CD4-positive, alpha-beta T cell treated with Interleukin-4 for 1 hour (primary cell): ENCODE results near the gene MTSS2.
A peak's percentile ranks its signal among the peaks of the same experiment; 100 is the strongest.

Source experiments
- DNase-seq, 2 donors: peaks; one replicate each; pipeline ENCODE4 v3.0.0-alpha.2; 2020 to 2022

Gene MTSS2

DNA sequence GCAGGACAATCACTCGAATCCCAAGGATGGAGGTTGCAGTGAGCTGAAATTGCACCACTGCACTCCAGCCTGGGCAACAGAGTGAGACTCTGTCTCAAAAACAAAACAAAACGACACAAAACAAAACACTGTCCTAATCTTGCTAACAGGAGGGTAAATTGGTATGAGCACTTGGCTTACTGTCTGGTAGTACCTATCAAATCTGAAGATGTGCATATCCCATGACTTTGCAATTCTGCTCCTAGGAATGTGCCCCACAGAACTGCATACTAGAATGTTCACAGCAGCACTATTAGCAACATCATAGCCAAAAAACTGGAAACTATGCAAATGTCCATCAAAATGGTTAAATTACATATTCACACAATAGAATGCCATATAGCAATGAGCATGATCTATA, 15.7 kb downstream of the MTSS2 start:
- no peak for DNase-seq

DNA sequence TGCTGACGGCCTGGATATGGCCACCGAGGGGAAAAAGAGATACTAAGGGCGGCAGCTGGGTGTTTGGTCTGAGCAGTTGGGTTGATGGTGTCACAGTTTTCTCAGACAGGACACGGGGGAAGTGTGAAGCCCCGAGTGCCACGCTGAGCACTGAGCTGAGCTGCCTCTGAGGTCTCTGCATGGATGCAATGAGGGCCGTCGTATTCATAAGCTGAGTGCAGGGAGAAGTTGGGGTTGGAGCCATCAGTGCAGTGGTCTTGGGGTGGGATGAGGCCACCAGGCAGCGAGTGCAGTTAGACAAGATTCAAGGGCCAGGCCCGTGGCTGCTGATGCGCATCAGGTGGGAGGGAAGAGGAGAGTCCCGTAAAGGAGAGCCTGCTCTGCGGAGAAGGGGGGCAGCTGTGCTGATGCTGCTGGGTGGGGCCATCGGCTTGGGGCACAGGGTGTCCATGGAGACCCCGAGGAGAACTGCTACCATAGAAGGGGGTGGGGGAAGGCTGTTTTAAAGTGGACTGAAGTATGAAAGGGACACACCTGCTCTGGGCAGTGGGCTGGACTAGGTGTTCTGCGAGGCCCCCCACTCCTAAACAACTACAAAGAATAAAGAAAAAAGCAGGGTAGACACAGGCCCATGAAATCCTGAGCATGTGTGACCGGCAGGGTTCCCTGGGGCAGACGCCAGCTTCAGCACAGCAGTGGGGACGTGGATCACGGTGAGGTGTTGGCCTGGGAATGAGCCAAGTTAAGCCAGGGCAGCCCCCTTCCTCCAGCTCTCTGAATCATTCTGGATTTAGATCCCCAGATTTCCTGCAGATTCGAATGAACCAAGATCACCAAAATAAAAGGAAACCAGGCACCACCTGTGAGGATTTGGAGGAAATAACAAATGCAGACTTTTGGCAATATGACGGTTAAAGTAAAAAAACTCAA, 19.8 kb downstream of the MTSS2 start:
- no peak for DNase-seq

DNA sequence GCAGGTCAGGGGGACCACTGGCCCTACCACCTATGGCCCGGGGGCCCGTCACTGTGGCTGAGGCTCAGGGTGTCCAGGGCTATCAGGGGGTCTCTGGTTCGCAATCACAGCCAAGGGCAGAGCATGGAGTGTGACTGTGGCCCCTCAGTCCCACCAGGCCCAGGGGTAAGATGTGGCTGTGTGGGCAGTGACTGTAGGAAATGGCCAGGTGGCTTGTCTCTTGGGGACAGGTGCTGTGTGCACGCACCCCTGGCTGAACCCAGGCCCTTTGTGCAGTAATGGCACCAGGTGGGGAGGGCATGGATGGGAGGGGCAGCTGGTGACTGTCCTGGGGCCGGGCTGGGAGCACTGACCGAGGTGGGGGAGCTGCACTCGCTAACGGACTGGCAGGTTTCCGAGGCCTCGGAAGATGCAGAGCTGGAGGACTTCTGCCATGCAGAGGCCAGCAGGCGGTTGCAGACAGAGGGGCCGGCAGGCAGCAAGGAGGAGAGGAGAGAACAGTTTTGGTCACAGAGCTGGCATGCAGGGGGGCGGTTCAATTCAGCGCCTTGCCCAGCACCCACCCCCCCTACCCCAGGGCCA, 20.6 kb downstream of the MTSS2 start:
- no peak for DNase-seq

DNA sequence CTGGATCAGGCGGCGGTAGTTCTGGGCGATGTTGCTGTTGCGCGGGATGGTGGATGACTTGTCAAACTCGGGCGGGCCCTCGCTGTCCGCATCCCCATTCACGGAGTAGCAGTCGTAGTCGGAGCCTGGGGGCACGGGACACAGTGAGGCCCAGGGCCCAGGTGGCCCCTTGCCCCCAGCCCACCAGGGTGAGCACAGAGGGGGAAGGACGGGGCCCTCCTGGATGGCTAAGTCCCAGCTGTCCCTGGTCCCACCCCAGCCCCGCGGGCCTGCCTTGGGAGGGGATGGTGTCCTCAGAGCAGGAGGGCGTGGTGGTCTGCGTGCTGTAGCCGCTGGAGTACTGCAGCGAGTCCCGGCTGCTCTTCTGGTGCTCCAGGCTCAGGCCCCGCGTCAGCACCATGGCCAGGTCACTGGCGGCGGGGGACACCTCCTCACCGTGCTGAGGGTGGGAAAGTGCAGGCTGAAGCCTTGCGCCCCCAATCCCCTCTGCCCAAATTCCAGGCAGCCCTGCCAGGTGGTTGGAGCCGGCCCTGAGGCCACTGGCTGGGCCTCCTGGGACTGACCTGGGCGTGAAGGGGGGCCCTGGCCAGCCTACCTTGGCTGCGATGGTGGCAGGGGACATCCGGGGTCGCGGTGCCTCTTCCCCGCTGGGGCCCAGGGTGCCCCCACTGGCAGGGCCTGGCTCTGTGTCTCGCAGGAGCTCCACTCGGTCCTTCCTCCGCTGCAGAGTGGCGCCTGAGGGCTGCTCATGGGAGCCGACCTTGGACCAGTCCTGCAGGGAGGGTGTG, 21.3 kb downstream of the MTSS2 start:
- no peak for DNase-seq

DNA sequence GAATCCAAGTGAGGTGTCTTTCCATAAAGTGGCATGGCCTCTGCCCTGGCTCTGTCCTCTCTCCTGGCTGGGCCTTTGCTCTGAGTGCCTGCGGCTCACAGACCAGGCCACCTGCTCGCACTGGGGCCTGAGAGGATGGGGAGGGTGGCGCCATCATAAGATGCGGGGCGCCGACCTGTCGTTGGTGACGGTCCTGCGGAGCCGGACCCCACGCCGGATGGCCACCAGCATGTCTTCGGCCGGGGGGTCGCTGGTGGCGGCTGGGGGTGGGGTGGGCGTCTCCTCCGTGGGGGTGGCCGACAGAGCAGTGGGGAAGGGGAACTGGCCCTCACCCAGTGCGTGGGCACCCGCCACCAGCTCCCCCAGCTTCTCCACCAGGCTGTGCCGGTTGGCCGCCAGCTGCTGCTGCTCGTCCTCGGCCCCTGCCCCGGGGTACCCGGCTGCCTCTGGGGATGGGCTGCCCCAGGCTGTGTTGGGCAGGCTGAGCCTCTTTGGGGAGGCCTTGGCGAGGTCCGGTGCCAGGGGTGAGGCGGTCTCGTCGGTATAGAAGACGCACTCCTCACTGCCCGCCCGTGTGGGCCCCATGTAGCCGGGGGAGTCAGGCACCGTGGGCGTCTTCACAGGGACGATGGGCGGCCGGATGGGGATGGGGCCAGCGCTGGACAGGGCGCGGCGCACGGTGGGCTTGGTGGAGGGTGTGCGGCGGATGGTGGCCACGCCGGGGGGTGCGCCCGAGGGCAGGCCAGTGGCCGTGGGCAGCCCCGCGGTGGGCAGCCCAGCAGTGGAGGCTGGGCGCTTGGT, 22.1 kb downstream of the MTSS2 start:
- no peak for DNase-seq

DNA sequence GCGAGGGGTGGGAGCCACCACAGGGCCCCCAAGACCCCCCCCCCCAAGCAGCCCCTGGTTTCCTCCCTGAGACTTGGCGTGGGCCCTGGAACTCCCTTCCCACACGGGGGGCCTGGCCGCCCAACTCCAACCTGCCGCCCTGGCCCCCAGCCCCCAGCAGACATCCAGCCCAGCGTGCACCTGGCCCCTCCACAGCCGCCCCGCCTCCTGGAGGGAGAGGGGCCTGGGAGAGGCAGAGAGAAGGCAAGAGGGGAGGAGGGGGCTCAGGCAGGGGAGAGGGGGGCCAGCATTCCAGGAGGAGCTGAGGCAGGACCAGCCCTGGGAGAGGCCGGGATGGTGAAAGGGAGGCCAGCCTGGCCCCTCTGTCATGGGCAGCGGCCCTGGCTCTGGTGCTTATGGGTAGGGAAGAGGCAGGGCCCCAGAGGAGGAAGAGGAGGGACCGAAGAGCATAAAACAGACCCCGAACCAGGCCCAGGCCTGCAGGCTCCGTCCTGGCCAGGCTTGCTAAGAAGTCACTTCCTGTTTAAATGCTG, 22.8 kb downstream of the MTSS2 start:
- no peak for DNase-seq

DNA sequence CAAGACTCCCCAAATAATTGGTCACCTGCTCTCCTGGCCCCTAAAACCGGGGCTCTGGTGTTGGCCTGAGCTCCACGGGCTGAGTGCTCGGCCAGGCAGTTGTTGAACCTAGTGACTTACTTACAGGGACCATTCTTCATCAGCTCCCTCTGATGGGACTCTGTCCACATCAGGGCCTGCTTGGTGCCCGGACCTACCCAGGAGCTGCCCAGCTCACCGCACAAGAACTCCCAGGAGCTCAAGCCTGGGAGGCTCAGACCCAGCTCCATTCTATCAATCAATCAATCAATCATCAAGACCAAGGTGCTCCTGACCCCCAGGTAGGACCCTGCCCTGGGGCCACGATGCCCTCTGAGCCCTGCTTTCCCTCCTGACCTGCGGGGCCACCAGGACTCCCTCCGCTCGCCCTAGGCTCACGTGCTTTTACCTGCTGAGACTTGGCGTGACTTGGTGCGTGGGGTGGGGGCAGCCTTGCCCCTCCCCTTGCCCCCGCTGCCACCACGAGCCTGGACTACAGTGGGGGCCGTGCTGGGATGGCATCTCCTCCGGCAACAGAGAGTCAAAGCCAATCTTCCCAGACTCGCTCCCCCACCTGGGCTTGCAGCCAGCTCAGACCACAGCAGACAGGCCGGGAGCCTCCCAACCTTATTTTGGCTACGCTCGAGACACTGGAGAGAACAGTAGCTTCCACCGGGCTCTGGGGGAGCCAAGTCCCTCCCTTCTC, 23.8 kb downstream of the MTSS2 start:
- DNase-seq, result no peak

DNA sequence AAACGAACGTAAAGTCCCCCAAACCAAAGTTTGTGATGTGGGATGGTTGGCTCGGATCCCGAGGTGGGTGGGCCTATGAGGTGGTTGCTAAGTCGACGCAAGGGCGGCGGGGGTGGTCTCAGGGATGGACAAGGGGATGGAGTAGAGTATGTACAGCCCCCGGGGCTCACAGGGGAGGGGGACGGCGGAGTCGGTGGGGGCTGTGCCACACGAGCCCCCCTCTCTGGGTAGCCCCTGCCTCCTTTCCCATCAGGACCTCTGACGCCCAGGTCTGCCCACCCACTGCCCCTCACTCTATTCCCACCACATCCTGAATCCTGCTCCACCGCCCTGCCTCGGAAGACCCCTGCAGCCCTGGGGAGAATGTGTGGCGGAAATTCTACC, 24.3 kb downstream of the MTSS2 start:
- DNase-seq, result no peak

DNA sequence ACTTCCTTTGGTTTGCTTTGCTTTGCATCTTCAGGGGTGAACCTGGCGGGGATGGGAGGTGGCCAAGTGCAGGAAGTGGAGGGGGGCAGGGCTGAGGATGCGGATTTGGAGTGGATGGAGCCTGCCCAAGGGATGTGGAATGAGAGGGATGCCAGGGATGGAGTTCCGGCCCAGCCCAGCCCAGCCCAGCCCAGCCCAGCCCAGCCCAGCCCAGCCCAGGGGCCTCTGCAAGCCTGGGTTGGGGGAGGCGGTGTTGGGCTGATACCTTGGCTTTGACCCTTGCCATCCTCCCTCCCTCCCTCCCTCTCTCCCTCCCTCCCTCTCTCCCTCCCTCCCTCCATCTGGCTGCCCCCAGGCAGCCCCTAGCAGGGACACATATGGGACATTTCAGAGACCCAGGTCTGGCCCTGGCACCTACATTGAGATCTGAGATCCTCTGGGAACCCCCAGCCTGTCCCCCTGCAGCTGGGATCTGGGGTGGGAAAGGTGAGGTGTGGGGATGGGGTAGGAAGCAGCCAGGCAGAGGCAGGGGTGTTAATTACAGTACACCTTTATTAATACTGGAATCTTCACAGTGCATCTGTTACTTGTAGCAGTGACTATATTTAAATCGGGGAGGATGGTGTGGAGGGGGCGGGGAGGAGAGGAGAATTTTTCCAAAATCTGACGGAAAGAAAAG, 25.0 kb downstream of the MTSS2 start:
- no peak for DNase-seq

DNA sequence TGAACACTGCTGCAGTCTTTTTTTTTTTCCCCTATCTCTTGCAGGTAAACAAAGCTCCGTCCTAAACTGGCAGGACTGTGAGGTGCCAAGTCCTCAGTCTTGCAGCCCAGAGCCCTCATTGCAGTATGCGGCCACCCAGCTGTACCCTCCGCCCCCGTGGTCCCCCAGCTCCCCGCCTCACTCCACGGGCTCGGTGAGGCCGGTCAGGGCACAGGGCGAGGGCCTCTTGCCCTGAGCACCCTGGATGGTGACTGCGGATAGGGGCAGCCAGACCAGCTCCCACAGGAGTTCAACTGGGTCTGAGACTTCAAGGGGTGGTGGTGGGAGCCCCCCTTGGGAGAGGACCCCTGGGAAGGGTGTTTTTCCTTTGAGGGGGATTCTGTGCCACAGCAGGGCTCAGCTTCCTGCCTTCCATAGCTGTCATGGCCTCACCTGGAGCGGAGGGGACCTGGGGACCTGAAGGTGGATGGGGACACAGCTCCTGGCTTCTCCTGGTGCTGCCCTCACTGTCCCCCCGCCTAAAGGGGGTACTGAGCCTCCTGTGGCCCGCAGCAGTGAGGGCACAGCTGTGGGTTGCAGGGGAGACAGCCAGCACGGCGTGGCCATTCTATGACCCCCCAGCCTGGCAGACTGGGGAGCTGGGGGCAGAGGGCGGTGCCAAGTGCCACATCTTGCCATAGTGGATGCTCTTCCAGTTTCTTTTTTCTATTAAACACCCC, 25.7 kb downstream of the MTSS2 start:
- DNase-seq, result no peak

DNA sequence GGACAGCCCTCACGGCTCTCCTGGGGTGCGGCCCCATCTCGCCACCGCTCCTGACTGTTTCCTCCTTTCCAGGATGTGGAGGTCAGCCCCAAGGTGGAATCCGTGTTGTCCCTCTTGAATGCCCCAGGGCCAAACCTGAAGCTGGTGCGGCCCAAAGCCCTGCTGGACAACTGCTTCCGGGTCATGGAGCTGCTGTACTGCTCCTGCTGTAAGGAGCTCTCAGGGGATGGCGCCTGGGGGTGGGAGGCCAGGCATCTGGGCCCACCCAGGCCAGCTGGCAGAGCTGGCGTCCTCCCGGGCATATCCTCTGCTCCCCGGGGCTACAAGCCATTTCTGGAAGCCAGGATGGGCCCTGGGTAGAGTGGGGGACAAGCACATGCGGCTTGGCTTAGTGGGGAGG, 26.3 kb downstream of the MTSS2 start:
- no peak for DNase-seq

DNA sequence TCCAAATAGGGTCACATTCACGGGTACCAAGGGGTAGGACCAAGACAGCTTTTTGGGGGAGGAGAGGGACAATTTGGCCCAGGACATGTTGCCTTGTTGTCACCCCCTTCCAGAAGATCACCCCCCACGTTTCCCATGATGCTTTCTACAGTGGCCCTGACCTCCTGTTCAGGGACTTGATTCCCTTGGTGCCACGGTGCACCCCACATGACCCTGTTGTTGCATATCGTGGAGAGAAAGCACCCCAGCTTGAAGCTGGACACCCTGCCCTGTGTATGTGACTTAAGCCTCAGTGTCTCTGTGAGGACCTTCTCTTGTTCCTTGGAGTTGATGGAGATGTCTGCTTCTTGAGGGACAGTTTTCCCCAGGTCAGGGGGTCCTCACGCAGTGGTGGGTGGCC, 26.9 kb downstream of the MTSS2 start:
- no peak for DNase-seq

DNA sequence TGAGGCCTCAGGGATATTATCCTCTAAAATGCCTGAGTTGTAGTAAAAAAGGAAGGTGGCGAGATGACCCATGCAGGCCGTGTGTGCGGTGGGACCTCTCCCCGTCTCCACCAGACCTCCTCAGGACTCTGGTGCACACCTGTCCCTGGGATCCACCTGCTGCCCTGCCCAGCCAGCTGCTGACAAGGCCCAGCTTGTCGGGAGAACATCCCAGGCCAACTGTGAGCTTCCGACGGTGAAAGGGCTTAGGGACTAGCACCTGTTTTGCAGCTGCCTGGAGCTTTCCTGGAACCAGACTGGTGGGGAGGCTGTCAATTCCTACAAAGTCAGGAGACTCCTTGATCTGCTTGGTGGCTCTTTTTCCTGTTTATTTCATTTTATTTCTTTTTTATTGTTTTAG, 27.9 kb downstream of the MTSS2 start:
- no peak for DNase-seq

DNA sequence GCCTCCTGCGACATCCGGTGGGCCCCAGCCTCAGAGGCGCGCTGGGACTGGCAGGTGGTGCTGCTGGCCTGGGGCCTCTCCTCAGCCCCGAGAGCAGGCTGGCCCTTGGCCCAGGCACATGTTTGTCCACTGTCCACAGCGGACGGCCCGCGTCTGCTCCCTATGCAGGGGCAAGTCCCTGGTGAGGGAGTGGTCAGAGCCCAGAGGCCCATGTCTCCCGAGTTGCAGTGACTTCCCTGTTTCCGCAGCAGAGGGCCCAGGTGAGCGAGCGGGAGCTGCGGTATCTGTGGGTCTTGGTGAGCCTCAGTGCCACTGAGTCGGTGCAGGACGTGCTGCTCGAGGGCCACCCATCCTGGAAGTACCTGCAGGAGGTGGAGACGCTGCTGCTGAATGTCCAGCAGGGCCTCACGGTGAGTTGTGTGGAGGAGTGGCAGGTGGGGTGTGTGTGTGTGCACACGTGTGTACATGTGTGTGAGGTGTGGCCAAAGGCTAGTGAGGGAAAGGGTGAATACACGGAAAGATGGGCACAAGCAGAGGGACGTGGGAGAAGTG, 29.1 kb downstream of the MTSS2 start:
- DNase-seq, result no peak

DNA sequence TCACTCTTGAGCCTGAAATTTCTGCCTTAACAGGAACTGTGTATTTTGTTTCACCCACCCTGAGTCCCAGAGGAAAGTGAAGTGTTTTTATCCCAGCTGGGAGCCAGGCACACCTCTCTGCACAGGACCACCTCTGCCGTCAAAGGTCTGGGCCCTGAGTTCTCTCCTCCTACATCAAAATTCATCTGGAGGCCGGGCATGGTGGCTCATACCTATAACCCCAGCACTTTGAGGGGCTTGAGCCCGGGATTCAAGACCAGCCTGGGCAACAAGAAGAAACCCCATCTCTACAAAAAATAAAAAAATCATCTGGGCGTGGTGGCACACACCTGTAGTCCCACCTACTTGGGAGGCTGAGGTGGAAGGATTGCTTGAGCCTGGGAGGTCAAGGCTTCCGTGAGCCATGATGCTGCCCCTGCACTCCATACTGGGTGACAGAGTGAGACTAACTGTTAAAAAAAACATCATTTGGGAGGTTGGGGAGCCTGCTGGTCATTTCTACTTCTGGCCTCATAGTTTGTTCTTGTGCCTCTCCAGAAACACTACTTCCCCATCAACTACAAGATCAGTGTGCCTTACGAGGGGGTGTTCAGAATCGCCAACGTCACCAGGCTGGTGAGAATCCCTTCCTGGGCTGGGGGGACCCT, 29.7 kb downstream of the MTSS2 start:
- DNase-seq, result no peak

DNA sequence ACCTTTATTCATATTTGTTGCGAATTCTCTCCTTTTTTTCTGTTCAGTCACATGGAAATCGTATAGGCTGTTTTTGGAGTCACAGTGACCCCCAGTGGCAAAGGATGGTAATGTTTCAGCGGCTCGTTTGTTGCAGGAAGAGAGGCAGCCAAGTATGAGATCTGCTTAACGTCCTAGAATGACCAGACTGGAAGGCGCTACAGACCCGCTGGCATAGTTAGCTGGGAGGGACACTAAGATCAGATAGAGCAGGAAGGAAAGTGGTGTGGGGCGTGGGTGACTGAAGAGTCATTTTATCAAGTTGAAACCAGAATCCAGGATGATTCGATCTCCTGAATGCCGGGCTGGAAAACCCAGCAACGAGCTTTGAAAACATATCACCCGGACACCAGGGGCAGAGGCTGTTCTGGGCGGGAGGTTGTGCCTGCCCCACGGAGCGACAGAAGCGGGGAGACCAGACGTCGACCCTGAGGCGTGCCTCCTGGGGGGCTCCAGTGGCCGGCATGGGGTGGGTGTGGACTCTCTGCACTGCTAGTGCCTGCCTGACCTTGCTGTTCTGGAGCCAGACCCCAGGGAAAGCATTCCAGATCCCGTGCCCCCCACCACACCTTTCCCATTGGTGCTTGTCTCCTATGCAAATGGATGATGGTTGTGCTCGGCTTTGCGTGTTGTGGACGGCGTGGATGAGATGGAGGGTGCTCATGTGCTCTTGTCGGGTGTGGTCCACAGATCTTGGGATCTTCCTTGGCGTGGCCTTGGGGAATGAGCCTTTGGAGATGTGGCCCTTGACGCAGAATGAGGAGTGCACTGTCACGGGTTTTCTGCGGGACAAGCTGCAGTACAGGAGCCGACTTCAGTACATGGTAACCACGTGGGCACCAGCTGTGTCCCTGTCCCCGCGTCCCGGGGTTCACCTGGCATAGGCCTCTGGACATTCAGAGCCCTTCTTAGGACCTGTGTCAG, 31.8 kb downstream of the MTSS2 start:
- DNase-seq, result peak; percentile 75 to 81

DNA sequence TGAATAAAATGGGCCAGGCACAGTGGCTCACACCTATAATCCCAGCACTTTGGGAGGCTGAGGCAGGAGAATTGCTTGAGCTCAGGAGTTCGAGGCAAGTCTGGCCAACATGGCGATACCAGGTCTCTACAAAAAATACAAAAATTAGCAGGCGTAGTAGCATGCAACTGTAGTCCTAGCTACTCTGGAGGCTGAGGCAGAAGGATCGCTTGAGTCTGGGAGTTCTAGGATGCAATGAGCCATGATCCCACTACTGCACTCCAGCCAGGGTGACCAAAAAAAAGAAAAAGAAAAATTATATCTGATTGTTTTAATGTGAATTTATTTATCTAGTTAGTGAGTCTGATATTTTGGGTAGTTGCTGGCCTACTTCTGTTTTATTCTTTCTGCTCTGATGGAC, 32.4 kb downstream of the MTSS2 start:
- no peak for DNase-seq

DNA sequence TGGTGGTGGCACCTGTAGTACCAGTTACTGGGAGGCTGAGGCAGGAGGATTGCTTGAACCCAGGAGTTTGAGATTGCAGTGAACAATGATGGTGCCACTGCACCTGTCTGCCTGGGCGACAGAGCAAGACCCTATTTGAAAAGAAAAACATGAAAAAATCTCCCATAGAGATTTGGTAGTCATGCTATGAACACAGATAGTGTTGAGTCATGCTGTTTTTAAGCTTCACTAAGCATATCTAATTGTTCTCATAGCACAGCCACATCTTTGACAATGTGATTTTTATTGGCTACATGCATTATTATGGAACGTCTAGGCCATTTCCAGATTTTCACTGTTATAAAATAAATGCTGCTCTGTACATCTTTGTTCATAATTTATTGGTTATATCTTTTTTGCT, 33.5 kb downstream of the MTSS2 start:
- DNase-seq, result no peak

DNA sequence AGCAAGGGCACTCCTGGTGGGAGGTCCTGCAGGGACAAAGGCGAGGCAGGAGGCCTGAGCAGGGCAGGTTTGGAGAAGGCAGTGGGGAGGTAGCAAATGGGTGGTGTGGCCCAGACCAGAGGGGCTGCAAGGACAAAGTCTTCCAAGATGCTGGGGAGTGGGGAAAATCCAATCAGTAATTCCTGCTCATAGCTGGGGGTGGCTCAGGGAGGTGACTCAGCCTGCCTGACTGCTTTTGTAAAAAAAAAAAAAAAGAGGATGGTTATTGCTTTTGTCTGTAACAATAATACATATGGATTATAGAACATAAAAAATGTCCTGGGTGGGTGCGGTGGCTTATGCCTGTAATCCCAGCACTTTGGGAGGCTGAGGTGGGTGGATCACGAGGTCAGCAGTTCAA, 34.3 kb downstream of the MTSS2 start:
- no peak for DNase-seq
